Esophagus squamous epithelium (tissue), 5 donors: ENCODE data around the gene CDHR4. TPM values are rescaled to one million over a fixed set of nuclear protein-coding genes. Genes with fewer than 3 reads are reported as not detected.
"Not testable (repeated sequence)": the region's sequence is repeated elsewhere in the genome, so short reads cannot be mapped to it uniquely, and the experiment has no call there.

Source experiments
- DNase-seq: peaks from one replicate; lab custom pipeline; 2025; lab: John Stamatoyannopoulos, UW
- H3K27ac ChIP-seq, 4 donors: fragments of 200-600 bp; sonication (generic); one replicate each; pipeline ENCODE4 v1.5.1; 2016 to 2019; ENCODE audit warnings: mild to moderate bottlenecking in 1 of 4
- H3K27me3 ChIP-seq, 4 donors: fragments of 200-600 bp; sonication (generic); 1 replicate in 3 of 4; 2 replicates in 1 of 4; pipeline versions ENCODE4 v1.5.1 to v1.6.0; 2017 to 2021; ENCODE audit warnings: antibody characterized with exemption in 1 of 4
- H3K36me3 ChIP-seq, 3 donors: fragments of 200-600 bp; sonication (generic); one replicate each; pipeline ENCODE4 v1.5.1; 2016 to 2019
- H3K4me1 ChIP-seq, 3 donors: fragments of 200-600 bp; sonication (generic); one replicate each; pipeline ENCODE4 v1.5.1; 2017 to 2019
- H3K4me3 ChIP-seq, 4 donors: fragments of 200-600 bp; sonication (generic); 1 replicate in 3 of 4; 2 replicates in 1 of 4; pipeline ENCODE4 v1.5.1; 2016 to 2019; ENCODE audit warnings: mild to moderate bottlenecking in 2 of 4, moderate library complexity in 1 of 4
- H3K9me3 ChIP-seq, 3 donors: fragments of 200-600 bp; sonication (generic); one replicate each; pipeline ENCODE4 v1.5.1; 2016 to 2019
- POLR2A ChIP-seq, 4 donors: fragments of 450-650 bp; IDR thresholded peaks; one replicate each; pipeline ENCODE4 v1.6.1; 2017; ENCODE audit warnings: antibody characterized with exemption in 4 of 4, mild to moderate bottlenecking in 4 of 4, moderate library complexity in 3 of 4
- WGBS, 2 donors: methylation state at CpG; one replicate each; pipeline ENCODE4 v1.1.5; 2018; 5-methylcytosine and 5-hydroxymethylcytosine counted together
- intact Hi-C: fragments of 100-400 bp; cut with DNase I; formaldehyde crosslinking; loops from one replicate; pipeline ENCODE4 v1.15.0; 2022
- small RNA-seq, 4 donors: library from RNA; depleted of rRNA; stranded (forward); fragments of <200 nt; gene quantifications; one replicate each; pipeline ENCODE3, GENCODE V24; 2016
- total RNA-seq, 4 donors: library from RNA; depleted of rRNA; stranded (reverse); fragments of >200 nt; gene quantifications; one replicate each; pipeline ENCODE4 v1.1.0, GENCODE V29; 2016
- TF ChIP-seq, protein P1 (sequence below), 6 experiments: fragments of 450-650 bp in 4 of 6; fragments of 200-600 bp in 2 of 6; sonication (generic) in 2 of 6; IDR thresholded peaks; one replicate each; pipeline ENCODE4 v1.5.1; 2016 to 2019; ENCODE audit warnings: antibody characterized with exemption in 6 of 6, mild to moderate bottlenecking in 4 of 6, moderate library complexity in 4 of 6
- donor health status: DM: yes; HTN: yes; CAD: no.

CDHR4 gene
- total RNA-seq, 4 donors from 2014 or later = not detected

DNA sequence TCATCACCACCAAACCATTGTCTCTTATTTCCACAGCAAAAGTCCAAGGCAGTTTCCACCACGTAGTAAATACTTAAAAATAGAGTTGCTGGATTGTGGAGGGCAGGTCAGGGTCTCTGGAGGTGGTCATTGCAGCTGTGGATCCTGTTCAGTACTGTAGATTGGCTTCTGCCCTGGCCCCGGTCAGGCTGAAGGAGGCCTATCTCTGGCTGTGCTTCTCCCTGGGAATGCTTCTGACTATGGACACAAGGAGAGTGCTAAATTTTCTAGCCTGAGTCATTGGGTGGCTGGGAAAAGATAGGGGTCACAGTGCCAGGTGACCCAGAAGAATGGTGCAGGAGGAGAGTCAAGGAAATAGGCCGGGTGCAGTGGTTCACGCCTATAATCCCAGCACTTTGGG lies 49.6 kb downstream of the CDHR4 start:
- 92 to 93% methylated on average over 2 to 4 of the region's 4 CpGs for WGBS, 2 donors
- Histone ChIP-seq H3K36me3 (peaks cover 0 to 38% (median 4%) of the 10 kb centered on the region in 3 donors), H3K9me3 (no peaks in the 10 kb centered on the region), H3K4me1 (peaks cover 6 to 30% (median 9%) of the 10 kb centered on the region in 3 donors), H3K4me3 (no peak overlapping the region), H3K27ac (no peak overlapping the region), H3K27me3 (no peaks in the 10 kb centered on the region)
- TF ChIP-seq, protein P1, sequence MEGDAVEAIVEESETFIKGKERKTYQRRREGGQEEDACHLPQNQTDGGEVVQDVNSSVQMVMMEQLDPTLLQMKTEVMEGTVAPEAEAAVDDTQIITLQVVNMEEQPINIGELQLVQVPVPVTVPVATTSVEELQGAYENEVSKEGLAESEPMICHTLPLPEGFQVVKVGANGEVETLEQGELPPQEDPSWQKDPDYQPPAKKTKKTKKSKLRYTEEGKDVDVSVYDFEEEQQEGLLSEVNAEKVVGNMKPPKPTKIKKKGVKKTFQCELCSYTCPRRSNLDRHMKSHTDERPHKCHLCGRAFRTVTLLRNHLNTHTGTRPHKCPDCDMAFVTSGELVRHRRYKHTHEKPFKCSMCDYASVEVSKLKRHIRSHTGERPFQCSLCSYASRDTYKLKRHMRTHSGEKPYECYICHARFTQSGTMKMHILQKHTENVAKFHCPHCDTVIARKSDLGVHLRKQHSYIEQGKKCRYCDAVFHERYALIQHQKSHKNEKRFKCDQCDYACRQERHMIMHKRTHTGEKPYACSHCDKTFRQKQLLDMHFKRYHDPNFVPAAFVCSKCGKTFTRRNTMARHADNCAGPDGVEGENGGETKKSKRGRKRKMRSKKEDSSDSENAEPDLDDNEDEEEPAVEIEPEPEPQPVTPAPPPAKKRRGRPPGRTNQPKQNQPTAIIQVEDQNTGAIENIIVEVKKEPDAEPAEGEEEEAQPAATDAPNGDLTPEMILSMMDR (IDR thresholded peaks at IDR 0.05) = no peak
- TF ChIP-seq POLR2A (IDR thresholded peaks at IDR 0.05) = no peak
- intact Hi-C loops = no loop called here
- no peak for DNase-seq

- intact Hi-C loops = not testable (repeated sequence)
These were observed 50.8 kb downstream of the CDHR4 start for GRCh38 chr3:49748874-49749273.

DNA sequence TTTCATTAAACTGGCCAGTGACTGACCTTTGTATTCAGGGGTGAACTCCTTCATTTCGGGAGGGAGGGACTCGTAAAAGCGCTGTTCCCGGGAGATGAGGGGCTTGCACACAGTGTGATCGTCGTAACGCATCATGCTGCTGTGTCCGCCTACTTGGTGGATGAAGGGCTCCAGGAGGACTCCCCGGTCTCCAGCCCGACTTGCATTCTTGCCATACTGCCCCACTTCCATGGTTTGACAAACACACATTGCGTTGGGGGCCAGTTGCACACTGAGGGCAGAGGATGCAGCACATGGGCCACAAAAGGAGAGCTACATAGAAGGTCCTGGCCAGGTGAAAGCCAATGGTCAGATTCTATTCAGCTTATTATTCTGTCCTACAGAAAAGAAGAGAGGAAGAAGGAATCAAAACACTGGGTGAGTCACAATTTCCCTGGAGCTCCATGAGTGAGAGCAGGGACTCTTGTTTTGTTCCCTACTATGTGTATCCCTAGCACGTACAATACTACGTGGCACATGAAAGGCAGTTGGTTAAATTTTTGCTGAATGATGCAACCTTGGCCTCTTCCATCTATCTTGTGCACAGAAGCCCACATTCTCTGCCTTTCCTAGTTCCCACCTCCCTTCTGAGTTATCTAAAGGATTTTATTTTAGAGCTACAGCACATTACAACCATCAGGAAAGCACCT lies 51.7 kb downstream of the CDHR4 start:
- DNase-seq = no peak
- intact Hi-C loops = no loop called here
- 84 to 92% methylated on average over 10 to 13 of the region's 13 CpGs for WGBS, 2 donors

More at GRCh38 chr3:49748874-49749273, 50.8 kb downstream of the CDHR4 start:
- WGBS, 2 donors = 81 to 93% methylated on average over 2 to 5 of the region's 5 CpGs
- H3K4me3 ChIP-seq, H3K9me3 ChIP-seq, H3K27me3 ChIP-seq, DNase-seq, H3K27ac ChIP-seq: not testable (repeated sequence)
- Histone ChIP-seq H3K36me3 (peaks cover 0 to 41% (median 5%) of the 10 kb centered on the region in 3 donors), H3K4me1 (peaks cover 0 to 22% (median 9%) of the 10 kb centered on the region in 3 donors)

GRCh38 chr3:49745986-49746385 lies 53.7 kb downstream of the CDHR4 start:
- peaks cover 0 to 11% (median 5%) of the 10 kb centered on the region in 3 donors for H3K4me1 ChIP-seq
- no peak for DNase-seq
- 38 to 44% methylated on average over 2 of the region's 2 CpGs for WGBS, 2 donors
- no peaks in the 10 kb centered on the region for H3K27me3 ChIP-seq
- no peak overlapping the region for H3K27ac ChIP-seq
- no peak overlapping the region for H3K4me3 ChIP-seq
- no peaks in the 10 kb centered on the region for H3K9me3 ChIP-seq
- TF ChIP-seq, protein P1 (IDR thresholded peaks at IDR 0.05) = no peak
- TF ChIP-seq POLR2A (IDR thresholded peaks at IDR 0.05) = no peak
- peaks cover 0 to 70% (median 10%) of the 10 kb centered on the region in 3 donors for H3K36me3 ChIP-seq
- intact Hi-C loops = no loop called here

More for the DNA sequence above, 51.7 kb downstream of the CDHR4 start:
- no peaks in the 10 kb centered on the region for H3K27me3 ChIP-seq
- H3K36me3 ChIP-seq = peaks cover 0 to 51% (median 10%) of the 10 kb centered on the region in 3 donors
- H3K9me3 ChIP-seq = no peaks in the 10 kb centered on the region
- TF ChIP-seq, protein P1 (IDR thresholded peaks at IDR 0.05) = no peak
- no peak for TF ChIP-seq POLR2A (IDR thresholded peaks at IDR 0.05)
- H3K4me1 ChIP-seq = peaks cover 0 to 12% (median 5%) of the 10 kb centered on the region in 3 donors
- H3K4me3 ChIP-seq = no peak overlapping the region
- no peak overlapping the region for H3K27ac ChIP-seq

Small RNA genes within 50 kb of the gene (small RNA-seq; reads per million reads assigned to genes)
- 0 reads per million in 4 donors for gene COX6CP14

Other genes starting within 250 kb of the CDHR4 start
- under 1 TPM; 0.11 to 0.19 (median 0.16) TPM for gene BSN, start 245.4 kb downstream of the CDHR4 start, total RNA-seq
- 100 to 1,000 TPM in 1 of 4 donors, 10 to 100 TPM in 3; 60.7 to 102 (median 89.4) TPM for gene APEH, start 125.5 kb downstream of the CDHR4 start, total RNA-seq
- gene MST1, start 110.4 kb downstream of the CDHR4 start, total RNA-seq = 10 to 100 TPM in 1 of 4 donors, 1 to 10 TPM in 3; 2.3 to 12.2 (median 2.7) TPM
- gene RNF123, start 110.3 kb downstream of the CDHR4 start, total RNA-seq = 10 to 100 TPM; 14.7 to 21.8 (median 15.8) TPM
- 1 to 10 TPM in 2 of 4 donors, not detected in 2; 1.3 to 2.2 TPM for gene AMIGO3, start 80.2 kb downstream of the CDHR4 start, total RNA-seq
- 10 to 100 TPM; 17.7 to 49.7 (median 33.8) TPM for gene GMPPB, start 75.9 kb downstream of the CDHR4 start, total RNA-seq
- 10 to 100 TPM; 23.0 to 35.1 (median 28.1) TPM for gene IP6K1, start 13.3 kb downstream of the CDHR4 start, total RNA-seq
- gene INKA1, start 3.4 kb upstream of the CDHR4 start, total RNA-seq = 10 to 100 TPM; 15.2 to 23.3 (median 19.9) TPM
- 10 to 100 TPM in 3 of 4 donors, 1 to 10 TPM in 1; 8.1 to 43.3 (median 33.8) TPM for gene UBA7, start 14.1 kb upstream of the CDHR4 start, total RNA-seq
- 10 to 100 TPM in 1 of 4 donors, 1 to 10 TPM in 3; 2.3 to 10.1 (median 4.1) TPM for gene TRAIP, start 56.7 kb upstream of the CDHR4 start, total RNA-seq
- under 1 TPM in 1 of 4 donors, not detected in 3; 0.19 TPM for gene CAMKV, start 70.0 kb upstream of the CDHR4 start, total RNA-seq
- 10 to 100 TPM in 3 of 4 donors, 1 to 10 TPM in 1; 5.4 to 26.5 (median 14.5) TPM for gene MST1R, start 104.0 kb upstream of the CDHR4 start, total RNA-seq
- 10 to 100 TPM; 12.9 to 17.2 (median 14.1) TPM for gene MON1A, start 129.9 kb upstream of the CDHR4 start, total RNA-seq
- gene RBM6, start 140.3 kb upstream of the CDHR4 start, total RNA-seq = 10 to 100 TPM; 32.2 to 85.1 (median 42.7) TPM